HCT116 (cell line): ENCODE results near the gene RGS7. TPM values are rescaled to one million over a fixed set of nuclear protein-coding genes. Genes with fewer than 3 reads are reported as not detected.

Experiments
- ATAC-seq: fragments of 200-7000 bp; cut with Tn5 transposase; 2 replicates; pipeline ENCODE4 v1.9.1; 2020; ENCODE audit warnings: mild to moderate bottlenecking, moderate library complexity
- BruUV-seq: library from RNA; stranded (reverse); fragments of 400-500 nt; replicated peaks from 2 replicates; lab custom pipeline; 2021; lab: Mats Ljungman, UMichigan
- CTCF ChIA-PET: fragments of 300-600 bp; sonication (Branson Sonifier 250); formaldehyde crosslinking; loops from one replicate; lab custom pipeline; 2021; ENCODE audit warnings: antibody characterized with exemption; lab: Charles Lee
- POLR2A ChIA-PET: fragments of 300-600, 350-600 bp; sonication (Branson Sonifier 250); formaldehyde crosslinking; loops from one replicate; lab custom pipeline; 2021; ENCODE audit warnings: antibody characterized with exemption; lab: Charles Lee
- RAD21 ChIA-PET, 2 experiments: fragments of 300-600 bp; sonication (Branson Sonifier 250); formaldehyde crosslinking; loops; one replicate each; lab custom pipeline; 2023; ENCODE audit warnings: low total read pairs in 2 of 2; ENCODE audit not compliant: uncharacterized antibody in 2 of 2, unreplicated experiment in 2 of 2, low non-redundant PET in 1 of 2; lab: Charles Lee
- DNase-seq: peaks from one replicate; pipeline ENCODE4 v3.0.0-alpha.2; 2010; ENCODE audit warnings: low read depth, low spot score
- H2AFZ ChIP-seq: fragments of 200-600 bp; shearing (Covaris generic), sonication (generic); 2 replicates; pipeline ENCODE4 v1.6.1; 2017; ENCODE audit warnings: low read depth, mixed run types, mixed read lengths, antibody characterized with exemption, low read length; ENCODE audit not compliant: poor library complexity, severe bottlenecking
- H3K27ac ChIP-seq: 2 replicates; pipeline ENCODE4 v1.5.1; 2012; ENCODE audit warnings: low read depth, low read length
- H3K27me3 ChIP-seq: fragments of 200-600 bp; sonication (generic); 2 replicates; pipeline ENCODE4 v1.6.1; 2016; ENCODE audit warnings: mixed run types, low read length, mixed read lengths; ENCODE audit not compliant: insufficient read depth
- H3K36me3 ChIP-seq, 2 experiments: fragments of 200-500 bp in 1 of 2; fragments of 200-600 bp in 1 of 2; sonication (Bioruptor generic) in 1 of 2; sonication (generic) in 1 of 2; 2 replicates each; pipeline versions ENCODE4 v1.5.1 to v1.6.1; 2014 to 2016; ENCODE audit warnings: low read length in 2 of 2, inconsistent platforms in 1 of 2, mixed read lengths in 1 of 2, mixed run types in 1 of 2; ENCODE audit not compliant: insufficient read depth in 2 of 2, control insufficient read depth in 1 of 2
- H3K4me1 ChIP-seq, 2 experiments: fragments of 200-600 bp in 1 of 2; sonication (generic) in 1 of 2; 2 replicates each; pipeline versions ENCODE4 v1.5.1 to v1.6.1; 2012 to 2017; ENCODE audit warnings: low read length in 2 of 2, inconsistent platforms in 1 of 2, mild to moderate bottlenecking in 1 of 2, mixed read lengths in 1 of 2, mixed run types in 1 of 2, moderate library complexity in 1 of 2; ENCODE audit not compliant: insufficient read depth in 2 of 2, control insufficient read depth in 1 of 2
- H3K4me2 ChIP-seq: fragments of 200-600 bp; sonication (generic); 2 replicates; pipeline ENCODE4 v1.6.1; 2017; ENCODE audit warnings: mixed run types, low read length, mixed read lengths
- H3K4me3 ChIP-seq, 2 experiments: fragments of 200-600 bp in 1 of 2; sonication (generic) in 1 of 2; replicated peaks in 1 of 2; 2 replicates each; pipeline ENCODE4 v1.5.1; 2011 to 2016; ENCODE audit warnings: low read length in 2 of 2, control low read depth in 1 of 2, low read depth in 1 of 2, mild to moderate bottlenecking in 1 of 2, mixed read lengths in 1 of 2, mixed run types in 1 of 2
- H3K79me2 ChIP-seq: fragments of 200-600 bp; sonication (generic); 2 replicates; pipeline ENCODE4 v1.6.1; 2017; ENCODE audit warnings: mild to moderate bottlenecking, mixed run types, low read length, moderate library complexity, mixed read lengths; ENCODE audit not compliant: insufficient read depth
- H3K9ac ChIP-seq: fragments of 200-600 bp; sonication (generic); 2 replicates; pipeline ENCODE4 v1.6.1; 2016; ENCODE audit warnings: low read length, mixed read lengths
- H3K9me2 ChIP-seq: fragments of 200-600 bp; sonication (generic), shearing (Covaris generic); 2 replicates; pipeline ENCODE4 v1.6.1; 2017; ENCODE audit warnings: mixed run types, mild to moderate bottlenecking, moderate library complexity; ENCODE audit not compliant: insufficient read depth
- H3K9me3 ChIP-seq, 2 experiments: fragments of 200-500 bp in 1 of 2; fragments of 200-600 bp in 1 of 2; sonication (Bioruptor generic) in 1 of 2; sonication (generic) in 1 of 2; 2 replicates each; pipeline ENCODE4 v1.6.1; 2014 to 2017; ENCODE audit warnings: low read length in 2 of 2, mixed read lengths in 2 of 2, inconsistent platforms in 1 of 2, low read depth in 1 of 2, mild to moderate bottlenecking in 1 of 2, mixed run types in 1 of 2, moderate library complexity in 1 of 2; ENCODE audit not compliant: control insufficient read depth in 1 of 2, insufficient read depth in 1 of 2
- H4K20me1 ChIP-seq: fragments of 200-600 bp; sonication (generic), shearing (Covaris generic); 2 replicates; pipeline ENCODE4 v1.6.1; 2017; ENCODE audit warnings: mixed run types, mild to moderate bottlenecking, moderate library complexity; ENCODE audit not compliant: insufficient read depth
- ATF3 ChIP-seq: IDR thresholded peaks from 2 replicates; pipeline ENCODE4 v1.6.1; 2012
- CBX3 ChIP-seq: IDR thresholded peaks from 2 replicates; pipeline ENCODE4 v1.6.1; 2012; ENCODE audit warnings: low read depth
- CTCF ChIP-seq, 3 experiments: fragments of 200-600 bp in 1 of 3; sonication (generic) in 1 of 3; IDR thresholded peaks in 2 of 3; conservative IDR thresholded peaks in 1 of 3; 2 replicates each; pipeline ENCODE4 v1.5.1; 2012 to 2017; ENCODE audit warnings: low read depth in 2 of 3, low read length in 2 of 3, antibody characterized with exemption in 1 of 3, borderline replicate concordance in 1 of 3, control low read depth in 1 of 3, mild to moderate bottlenecking in 1 of 3, mixed read lengths in 1 of 3, mixed run types in 1 of 3, moderate library complexity in 1 of 3; ENCODE audit not compliant: insufficient read depth in 1 of 3
- EGR1 ChIP-seq: IDR thresholded peaks from 2 replicates; pipeline ENCODE4 v1.6.1; 2012; ENCODE audit warnings: low read depth
- EZH2 ChIP-seq: fragments of 200-600 bp; sonication (generic); IDR thresholded peaks from 2 replicates; pipeline ENCODE4 v1.6.1; 2017; ENCODE audit warnings: antibody characterized with exemption, mixed run types
- EZH2phosphoT487 ChIP-seq: fragments of 200-600 bp; IDR thresholded peaks from 2 replicates; pipeline ENCODE4 v1.6.1; 2018; ENCODE audit warnings: antibody characterized with exemption, borderline replicate concordance
- FOSL1 ChIP-seq: IDR thresholded peaks from 2 replicates; pipeline ENCODE4 v1.6.1; 2012; ENCODE audit warnings: low read depth
- JUND ChIP-seq: IDR thresholded peaks from 2 replicates; pipeline ENCODE4 v1.6.1; 2012
- RAD21 ChIP-seq: IDR thresholded peaks from 2 replicates; pipeline ENCODE4 v1.6.1; 2012; ENCODE audit warnings: low read depth, mild to moderate bottlenecking
- REST ChIP-seq: IDR thresholded peaks from 2 replicates; pipeline ENCODE4 v1.6.1; 2012; ENCODE audit warnings: low read depth
- SIN3A ChIP-seq: IDR thresholded peaks from 2 replicates; pipeline ENCODE4 v1.6.1; 2012; ENCODE audit warnings: low read depth
- SP1 ChIP-seq: IDR thresholded peaks from 2 replicates; pipeline ENCODE4 v1.6.1; 2012; ENCODE audit warnings: low read depth
- TCF7L2 ChIP-seq: IDR thresholded peaks from 2 replicates; pipeline ENCODE4 v1.7.0; 2011; ENCODE audit warnings: borderline replicate concordance, inconsistent platforms; ENCODE audit not compliant: insufficient read depth, insufficient read length; ENCODE audit errors: extremely low read depth
- ZBTB33 ChIP-seq: IDR thresholded peaks from 2 replicates; pipeline ENCODE4 v1.6.1; 2011; ENCODE audit warnings: mild to moderate bottlenecking, low read length, moderate library complexity; ENCODE audit not compliant: insufficient replicate concordance; ENCODE audit errors: extremely low read depth
- ZFX ChIP-seq: fragments of 450-650 bp; IDR thresholded peaks from 2 replicates; pipeline ENCODE4 v1.6.1; 2017
- ZNF274 ChIP-seq: fragments of 200-500 bp; sonication (Bioruptor generic); IDR thresholded peaks from 2 replicates; pipeline ENCODE4 v1.6.1; 2014; ENCODE audit warnings: mild to moderate bottlenecking, low read depth, low read length, inconsistent platforms
- intact Hi-C: fragments of 100-400 bp; cut with micrococcal nuclease; formaldehyde crosslinking; loops from 2 replicates; pipeline ENCODE4 v1.10.0; 2022
- total RNA-seq: library from RNA; stranded (reverse); gene quantifications from one replicate; pipeline ENCODE4 v1.2.1, GENCODE V29; 2021; ENCODE audit not compliant: unreplicated experiment

RGS7 gene
- total RNA-seq, 1 experiment from 2014 or later, result not detected

- TF ChIP-seq ZBTB33 (no peak), RAD21 (no peak), SP1 (no peak), SIN3A (no peak), CBX3 (no peak), EZH2phosphoT487 (no peak)
These were observed 85.6 kb downstream of the RGS7 start (continued) for GRCh38 chr1:241271427-241271826.

- Histone ChIP-seq H3K9me2 (no peaks in the 10 kb centered on the region), H3K4me1 (no peaks in the 10 kb centered on the region), H3K4me3 (no peak overlapping the region), H3K9ac (no peak overlapping the region), H3K27me3 (no peaks in the 10 kb centered on the region), H3K27ac (no peak overlapping the region), H4K20me1 (no peaks in the 10 kb centered on the region), H3K4me2 (no peak overlapping the region), H3K9me3 (peaks cover 11 to 12% of the 10 kb centered on the region in 2 experiments; a peak in 2 of 4 replicates), H2AFZ (no peak overlapping the region), H3K79me2 (no peaks in the 10 kb centered on the region), H3K36me3 (no peaks in the 10 kb centered on the region)
- ATAC-seq (no peak), DNase-seq (no peak)
- CTCF ChIA-PET, result no interaction called here
- BruUV-seq, result no TSS peak
- intact Hi-C loops, result no loop called here
- POLR2A ChIA-PET, result no interaction called here
- RAD21 ChIA-PET, result no interaction called here
- TF ChIP-seq CTCF (IDR thresholded peaks at IDR 0.05 in 2 of 3, conservative IDR thresholded peaks at IDR 0.05 in 1 of 3; ENCODE audit: borderline replicate concordance in 1 of 3, insufficient read depth in 1 of 3, low read depth in 2 of 3, low read length in 2 of 3) (no peak), EZH2 (no peak), CBX3 (no peak), TCF7L2 (no peak), ZFX (no peak), EGR1 (no peak), REST (no peak), SP1 (no peak), ZBTB33 (no peak), ZNF274 (no peak), JUND (no peak), ATF3 (no peak), FOSL1 (no peak)
These were observed 87.0 kb downstream of the RGS7 start for GRCh38 chr1:241270016-241270415.
